K562 (cell line): ENCODE data around the gene ZNRF2. TPM values are rescaled to one million over a fixed set of nuclear protein-coding genes. Genes with fewer than 3 reads are reported as not detected.

ENCODE experiments used
- ARID1B ChIP-seq: fragments of 450-650 bp; IDR thresholded peaks from 2 replicates; pipeline ENCODE4 v1.6.1; 2016; ENCODE audit warnings: antibody characterized with exemption, mild to moderate bottlenecking, inconsistent platforms
- ATF1 ChIP-seq, 2 experiments: fragments of 450-650 bp in 1 of 2; IDR thresholded peaks; 2 replicates each; pipeline ENCODE4 v1.6.1; 2016; ENCODE audit warnings: missing compliant biosample characterization in 1 of 2, missing genetic modification characterization in 1 of 2
- CBX1 ChIP-seq: sonication (generic); IDR thresholded peaks from 2 replicates; pipeline ENCODE4 v1.6.1; 2016; ENCODE audit warnings: antibody characterized with exemption, low read depth, mild to moderate bottlenecking
- CEBPB ChIP-seq: fragments of 450-650 bp; IDR thresholded peaks from 2 replicates; pipeline ENCODE4 v1.6.1; 2016; ENCODE audit warnings: missing genetic modification characterization, missing compliant biosample characterization
- CHAMP1 ChIP-seq: fragments of 450-650 bp; IDR thresholded peaks from 2 replicates; pipeline ENCODE4 v1.6.1; 2016; ENCODE audit warnings: mild to moderate bottlenecking
- DACH1 ChIP-seq: fragments of 450-650 bp; IDR thresholded peaks from 2 replicates; pipeline ENCODE4 v1.6.1; 2018; ENCODE audit not compliant: partially characterized antibody
- GABPA ChIP-seq: fragments of 200-800 bp; sonication (Bioruptor generic); conservative IDR thresholded peaks from 2 replicates; pipeline ENCODE4 v1.6.1; 2016; ENCODE audit warnings: low read depth, missing genetic modification characterization, missing compliant biosample characterization
- HDAC2 ChIP-seq: fragments of 450-650 bp; IDR thresholded peaks from 2 replicates; pipeline ENCODE4 v1.6.1; 2016; ENCODE audit warnings: mild to moderate bottlenecking
- JUNB ChIP-seq: fragments of 450-650 bp; formaldehyde crosslinking; conservative IDR thresholded peaks from 2 replicates; pipeline ENCODE4 v1.4.0; 2020; ENCODE audit warnings: mild to moderate bottlenecking
- KAT2B ChIP-seq: IDR thresholded peaks from one replicate; pipeline ENCODE4 v1.6.1; 2012; ENCODE audit warnings: low read depth, mild to moderate bottlenecking, control low read depth, inconsistent platforms, low read length, moderate library complexity
- KDM4B ChIP-seq, 2 experiments: fragments of 450-650 bp in 1 of 2; sonication (generic) in 1 of 2; IDR thresholded peaks; 2 replicates each; pipeline ENCODE4 v1.6.1; 2016 to 2017; ENCODE audit warnings: borderline replicate concordance in 2 of 2, antibody characterized with exemption in 1 of 2, low read depth in 1 of 2, mild to moderate bottlenecking in 1 of 2
- PRPF4 ChIP-seq: fragments of 200-400 bp; formaldehyde crosslinking; IDR thresholded peaks from one replicate; pipeline ENCODE4 v1.6.1; 2017; ENCODE audit warnings: low read length, low read depth, mild to moderate bottlenecking; ENCODE audit not compliant: insufficient read depth, poor library complexity, severe bottlenecking
- SAP30 ChIP-seq: fragments of 200-600 bp; sonication (generic); IDR thresholded peaks from 2 replicates; pipeline ENCODE4 v1.6.1; 2012; ENCODE audit warnings: borderline replicate concordance, low read depth, mild to moderate bottlenecking, moderate library complexity, low read length, control low read depth, inconsistent platforms; ENCODE audit not compliant: insufficient read depth, poor library complexity, severe bottlenecking
- TCFL5 ChIP-seq: fragments of 250-450 bp; sonication (Bioruptor Pico); conservative IDR thresholded peaks from 2 replicates; pipeline ENCODE4 v1.6.1; 2021; ENCODE audit warnings: mild to moderate bottlenecking, moderate library complexity, matching md5 sums
- TFAM ChIP-seq: fragments of 250-450 bp; sonication (Bioruptor Pico); conservative IDR thresholded peaks from 2 replicates; pipeline ENCODE4 v1.5.0; 2021; ENCODE audit warnings: mild to moderate bottlenecking, moderate library complexity
- UBTF ChIP-seq, 2 experiments: IDR thresholded peaks; 2 replicates each; pipeline ENCODE4 v1.6.1; 2012; ENCODE audit warnings: improper control_type of control experiment in 2 of 2, low read depth in 2 of 2, low read length in 2 of 2, borderline replicate concordance in 1 of 2
- ZC3H8 ChIP-seq: fragments of 450-650 bp; IDR thresholded peaks from 2 replicates; pipeline ENCODE4 v1.6.1; 2017
- ZHX1 ChIP-seq: fragments of 150-350 bp; conservative IDR thresholded peaks from 2 replicates; pipeline ENCODE4 v1.6.1; 2014; ENCODE audit warnings: low read length
- ZKSCAN3 ChIP-seq: fragments of 250-450 bp; sonication (Bioruptor Pico); IDR thresholded peaks from 2 replicates; pipeline ENCODE4 v1.4.0; 2020
- polyA plus RNA-seq, 8 experiments: library from polyadenylated mRNA; depleted of rRNA in 4 of 8; stranded (reverse) in 5 of 8; unstranded in 3 of 8; fragments of >200 nt; fragmentation: Nextera tagmentation in 2 of 8; fragmentation: Illumina TruSeq in 1 of 8; extraction: Ambion mirVana in 2 of 8; extraction: Trizol in 1 of 8; gene quantifications; 2 replicates each; pipeline versions ENCODE4 v1.2.1 to v1.2.3, GENCODE V29; 2011 to 2014; ENCODE audit warnings: inconsistent platforms in 1 of 8, missing spikeins in 1 of 8
- total RNA-seq, 7 experiments: library from RNA; depleted of rRNA in 6 of 7; stranded (reverse); fragments of >200 nt in 6 of 7; fragmentation: Illumina TruSeq in 2 of 7; extraction: Trizol in 2 of 7; gene quantifications; 2 replicates each; pipeline versions ENCODE4 v1.2.1 to v1.2.3, GENCODE V29; 2011 to 2021; ENCODE audit warnings: low replicate concordance in 1 of 7

The ZNRF2 gene
- total and polyA plus RNA-seq, 9 of the 15 experiments (the other 6 are each of a cell fraction or from before 2014, with no cell fraction given) = 1.1 to 13.9 (median 5.5) TPM

GRCh38 chr7:30285536-30286284 is 1.3 kb downstream of the ZNRF2 start (continued):
- TF ChIP-seq UBTF (IDR thresholded peaks at IDR 0.05; ENCODE audit: borderline replicate concordance in 1 of 2, low read depth in 2 of 2, low read length in 2 of 2) (peak in 1 of 2 experiments; percentile 51; a peak in 1 of 4 replicates), PRPF4 (no peak), HDAC2 (no peak), TFAM (CRISPR knock-in tag) (no peak), SAP30 (peak; percentile 60), ZKSCAN3 (CRISPR knock-in tag) (no peak), ATF1 (CRISPR knock-in tag; IDR thresholded peaks at IDR 0.05) (no peak), ATF1 (tag; IDR thresholded peaks at IDR 0.05) (no peak), CEBPB (tag) (no peak), JUNB (CRISPR knock-in tag) (no peak), ZHX1 (no peak), CHAMP1 (no peak), ZC3H8 (no peak), ARID1B (no peak), TCFL5 (CRISPR knock-in tag) (no peak), GABPA (tag) (no peak), DACH1 (no peak), KDM4B (IDR thresholded peaks at IDR 0.05; ENCODE audit: borderline replicate concordance in 2 of 2, low read depth in 1 of 2) (no peak), KAT2B (no peak), CBX1 (no peak)
